Measurements from ENCODE around the gene NRXN3. TPM values are rescaled to one million over a fixed set of nuclear protein-coding genes. Genes with fewer than 3 reads are reported as not detected.

Gene NRXN3
- total and polyA plus RNA-seq, 2 experiments from 2014 or later: 1.0 to 1.8 TPM

DNA sequence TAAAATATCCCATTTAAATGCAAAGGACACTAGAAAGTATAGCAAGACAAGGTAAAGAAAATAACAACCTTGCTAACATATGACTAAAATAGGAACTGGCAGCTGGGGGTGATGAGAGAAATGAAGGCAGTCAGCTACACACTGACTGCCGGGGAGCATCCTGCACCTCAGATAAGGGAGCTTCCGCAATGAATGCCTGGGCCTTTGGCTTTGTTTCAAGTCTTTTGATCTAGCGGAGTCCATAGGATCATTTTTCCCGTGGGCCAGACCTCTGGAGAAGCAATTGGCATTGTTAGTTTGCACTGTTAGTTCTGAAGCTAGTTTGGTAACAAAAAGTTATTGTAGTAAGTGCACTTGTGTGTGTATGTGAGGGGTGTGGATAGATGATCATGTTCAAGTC, 1401.2 kb downstream of the NRXN3 start:
- peaks cover 38% of the 10 kb centered on the region for H3K4me1 Mint-ChIP-seq
- no peaks in the 10 kb centered on the region for H3K36me3 Mint-ChIP-seq (ENCODE audit: low read depth)
- no peak overlapping the region for H3K4me3 Mint-ChIP-seq
- H3K27ac Mint-ChIP-seq: no peak overlapping the region
- no peaks in the 10 kb centered on the region for H3F3A ChIP-seq (replicated peaks; ENCODE audit: low read depth)
- H3K4me3 ChIP-seq: no peak overlapping the region
- H2AFZ ChIP-seq: no peak overlapping the region
- no peak overlapping the region for H3K27ac ChIP-seq (ENCODE audit: low read depth)
- DNase-seq (ENCODE audit: low spot score) (no peak), ATAC-seq (no peak)
- H3K4me2 ChIP-seq: no peak overlapping the region
- no peaks in the 10 kb centered on the region for H3K27me3 Mint-ChIP-seq (ENCODE audit: insufficient read depth, low read depth, poor library complexity)
- H3K27me3 ChIP-seq (ENCODE audit: insufficient read depth): no peaks in the 10 kb centered on the region
- no peaks in the 10 kb centered on the region for H4K20me1 ChIP-seq (replicated peaks; ENCODE audit: insufficient read depth)
- peaks cover 12% of the 10 kb centered on the region for H3K4me1 ChIP-seq (ENCODE audit: insufficient read depth)
- no peaks in the 10 kb centered on the region for H3K9me3 Mint-ChIP-seq
- H3K36me3 ChIP-seq (ENCODE audit: insufficient read depth): no peaks in the 10 kb centered on the region
- H3K9me2 ChIP-seq (ENCODE audit: insufficient read depth): no peaks in the 10 kb centered on the region
- no peaks in the 10 kb centered on the region for H3K79me2 ChIP-seq (replicated peaks; ENCODE audit: insufficient read depth)
- no peak for TF ChIP-seq EZH2phosphoT487 (IDR thresholded peaks at IDR 0.05; ENCODE audit: unreplicated experiment)

DNA sequence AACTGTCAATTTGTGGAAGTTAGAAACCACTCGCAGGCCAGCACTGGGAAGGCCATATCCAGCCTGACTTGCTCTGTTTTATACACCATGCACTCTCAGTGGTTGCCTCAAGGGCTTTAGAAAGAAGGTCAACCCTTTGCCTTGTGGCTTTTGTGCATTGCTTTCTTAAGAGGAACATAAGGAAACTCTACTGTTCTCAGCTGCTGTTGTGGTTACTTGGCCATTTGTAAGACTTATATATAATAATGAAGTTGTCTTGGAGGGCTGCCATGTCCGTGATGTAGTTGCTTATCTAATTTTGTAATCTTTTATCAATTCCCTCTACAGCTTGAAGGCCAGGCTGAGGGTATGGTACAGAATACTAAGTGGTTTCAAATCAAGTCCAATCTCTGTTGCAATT, 1403.3 kb downstream of the NRXN3 start:
- Histone ChIP-seq H3F3A (replicated peaks; ENCODE audit: low read depth) (no peaks in the 10 kb centered on the region), H4K20me1 (replicated peaks; ENCODE audit: insufficient read depth) (no peaks in the 10 kb centered on the region), H3K36me3 (ENCODE audit: insufficient read depth) (no peaks in the 10 kb centered on the region), H3K9me2 (ENCODE audit: insufficient read depth) (no peaks in the 10 kb centered on the region), H2AFZ (no peak overlapping the region), H3K4me3 (no peak overlapping the region), H3K79me2 (replicated peaks; ENCODE audit: insufficient read depth) (no peaks in the 10 kb centered on the region), H3K4me1 (ENCODE audit: insufficient read depth) (peaks cover 10% of the 10 kb centered on the region), H3K27me3 (ENCODE audit: insufficient read depth) (no peaks in the 10 kb centered on the region), H3K4me2 (no peak overlapping the region), H3K27ac (ENCODE audit: low read depth) (no peak overlapping the region)
- Mint-ChIP-seq H3K4me1 (peaks cover 42% of the 10 kb centered on the region), H3K27ac (no peak overlapping the region), H3K36me3 (ENCODE audit: low read depth) (no peaks in the 10 kb centered on the region), H3K9me3 (no peaks in the 10 kb centered on the region), H3K27me3 (ENCODE audit: insufficient read depth, low read depth, poor library complexity) (no peaks in the 10 kb centered on the region), H3K4me3 (no peak overlapping the region)
- ATAC-seq: no peak
- TF ChIP-seq ZNF331 (CRISPR knock-in tag; IDR thresholded peaks at IDR 0.05; ENCODE audit: low read depth) (no peak), EZH2phosphoT487 (IDR thresholded peaks at IDR 0.05; ENCODE audit: unreplicated experiment) (no peak), EZH2 (IDR thresholded peaks at IDR 0.05; ENCODE audit: low read depth, unreplicated experiment) (no peak), STAT1 (IDR thresholded peaks at IDR 0.05; ENCODE audit: unreplicated experiment) (no peak), POLR2AphosphoS5 (IDR thresholded peaks at IDR 0.05; ENCODE audit: low read depth) (no peak), NANOG (IDR thresholded peaks at IDR 0.05; ENCODE audit: borderline replicate concordance) (no peak)
- DNase-seq (ENCODE audit: low spot score): no peak

DNA sequence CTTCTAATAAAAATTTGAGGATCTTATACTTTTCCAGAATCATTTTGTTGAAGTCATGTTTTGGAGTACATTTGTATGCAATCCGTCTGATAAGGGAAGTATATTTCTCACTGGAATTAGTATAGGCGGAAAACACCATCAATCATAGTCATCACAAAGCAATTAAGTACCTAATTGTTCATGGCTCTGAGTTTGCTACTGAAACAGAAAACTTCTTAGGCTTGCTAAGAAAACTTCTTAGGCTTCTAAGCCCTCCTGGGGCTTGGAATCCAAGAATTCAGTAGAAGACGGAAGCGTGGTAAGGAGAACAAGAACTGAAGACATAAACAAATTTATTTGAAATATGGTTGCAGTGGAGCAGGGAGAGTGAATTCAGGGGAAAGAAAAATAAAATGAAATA, 1404.9 kb downstream of the NRXN3 start:
- no peak overlapping the region for H3K27ac Mint-ChIP-seq
- H2AFZ ChIP-seq: no peak overlapping the region
- no peak overlapping the region for H3K4me2 ChIP-seq
- ATAC-seq (no peak), DNase-seq (ENCODE audit: low spot score) (no peak)
- H3K4me3 Mint-ChIP-seq: no peak overlapping the region
- H3K36me3 ChIP-seq (ENCODE audit: insufficient read depth): no peaks in the 10 kb centered on the region
- H3K9me2 ChIP-seq (ENCODE audit: insufficient read depth): no peaks in the 10 kb centered on the region
- TF ChIP-seq EZH2 (IDR thresholded peaks at IDR 0.05; ENCODE audit: low read depth, unreplicated experiment) (no peak), NANOG (IDR thresholded peaks at IDR 0.05; ENCODE audit: borderline replicate concordance) (no peak)
- TF ChIP-seq, protein P1, sequence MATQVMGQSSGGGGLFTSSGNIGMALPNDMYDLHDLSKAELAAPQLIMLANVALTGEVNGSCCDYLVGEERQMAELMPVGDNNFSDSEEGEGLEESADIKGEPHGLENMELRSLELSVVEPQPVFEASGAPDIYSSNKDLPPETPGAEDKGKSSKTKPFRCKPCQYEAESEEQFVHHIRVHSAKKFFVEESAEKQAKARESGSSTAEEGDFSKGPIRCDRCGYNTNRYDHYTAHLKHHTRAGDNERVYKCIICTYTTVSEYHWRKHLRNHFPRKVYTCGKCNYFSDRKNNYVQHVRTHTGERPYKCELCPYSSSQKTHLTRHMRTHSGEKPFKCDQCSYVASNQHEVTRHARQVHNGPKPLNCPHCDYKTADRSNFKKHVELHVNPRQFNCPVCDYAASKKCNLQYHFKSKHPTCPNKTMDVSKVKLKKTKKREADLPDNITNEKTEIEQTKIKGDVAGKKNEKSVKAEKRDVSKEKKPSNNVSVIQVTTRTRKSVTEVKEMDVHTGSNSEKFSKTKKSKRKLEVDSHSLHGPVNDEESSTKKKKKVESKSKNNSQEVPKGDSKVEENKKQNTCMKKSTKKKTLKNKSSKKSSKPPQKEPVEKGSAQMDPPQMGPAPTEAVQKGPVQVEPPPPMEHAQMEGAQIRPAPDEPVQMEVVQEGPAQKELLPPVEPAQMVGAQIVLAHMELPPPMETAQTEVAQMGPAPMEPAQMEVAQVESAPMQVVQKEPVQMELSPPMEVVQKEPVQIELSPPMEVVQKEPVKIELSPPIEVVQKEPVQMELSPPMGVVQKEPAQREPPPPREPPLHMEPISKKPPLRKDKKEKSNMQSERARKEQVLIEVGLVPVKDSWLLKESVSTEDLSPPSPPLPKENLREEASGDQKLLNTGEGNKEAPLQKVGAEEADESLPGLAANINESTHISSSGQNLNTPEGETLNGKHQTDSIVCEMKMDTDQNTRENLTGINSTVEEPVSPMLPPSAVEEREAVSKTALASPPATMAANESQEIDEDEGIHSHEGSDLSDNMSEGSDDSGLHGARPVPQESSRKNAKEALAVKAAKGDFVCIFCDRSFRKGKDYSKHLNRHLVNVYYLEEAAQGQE (IDR thresholded peaks at IDR 0.05; ENCODE audit: unreplicated experiment): no peak
- TF ChIP-seq, protein P2, sequence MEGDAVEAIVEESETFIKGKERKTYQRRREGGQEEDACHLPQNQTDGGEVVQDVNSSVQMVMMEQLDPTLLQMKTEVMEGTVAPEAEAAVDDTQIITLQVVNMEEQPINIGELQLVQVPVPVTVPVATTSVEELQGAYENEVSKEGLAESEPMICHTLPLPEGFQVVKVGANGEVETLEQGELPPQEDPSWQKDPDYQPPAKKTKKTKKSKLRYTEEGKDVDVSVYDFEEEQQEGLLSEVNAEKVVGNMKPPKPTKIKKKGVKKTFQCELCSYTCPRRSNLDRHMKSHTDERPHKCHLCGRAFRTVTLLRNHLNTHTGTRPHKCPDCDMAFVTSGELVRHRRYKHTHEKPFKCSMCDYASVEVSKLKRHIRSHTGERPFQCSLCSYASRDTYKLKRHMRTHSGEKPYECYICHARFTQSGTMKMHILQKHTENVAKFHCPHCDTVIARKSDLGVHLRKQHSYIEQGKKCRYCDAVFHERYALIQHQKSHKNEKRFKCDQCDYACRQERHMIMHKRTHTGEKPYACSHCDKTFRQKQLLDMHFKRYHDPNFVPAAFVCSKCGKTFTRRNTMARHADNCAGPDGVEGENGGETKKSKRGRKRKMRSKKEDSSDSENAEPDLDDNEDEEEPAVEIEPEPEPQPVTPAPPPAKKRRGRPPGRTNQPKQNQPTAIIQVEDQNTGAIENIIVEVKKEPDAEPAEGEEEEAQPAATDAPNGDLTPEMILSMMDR (conservative IDR thresholded peaks at IDR 0.05; ENCODE audit: low read depth in 2 of 2): no peak
- no peak overlapping the region for H3K4me3 ChIP-seq
- no peaks in the 10 kb centered on the region for H3K79me2 ChIP-seq (replicated peaks; ENCODE audit: insufficient read depth)
- H3K36me3 Mint-ChIP-seq (ENCODE audit: low read depth): no peaks in the 10 kb centered on the region
- H3K27me3 Mint-ChIP-seq (ENCODE audit: insufficient read depth, low read depth, poor library complexity): no peaks in the 10 kb centered on the region
- no peaks in the 10 kb centered on the region for H3K9me3 Mint-ChIP-seq
- no peaks in the 10 kb centered on the region for H3K27me3 ChIP-seq (ENCODE audit: insufficient read depth)
- 0 out of 2 replicates have a peak, but pooled peaks cover 4% of the 10 kb centered on the region for H3K4me1 ChIP-seq (ENCODE audit: insufficient read depth)
- no peak overlapping the region for H3K27ac ChIP-seq (ENCODE audit: low read depth)
- H4K20me1 ChIP-seq (replicated peaks; ENCODE audit: insufficient read depth): no peaks in the 10 kb centered on the region
- H3K4me1 Mint-ChIP-seq: peaks cover 34% of the 10 kb centered on the region
- H3F3A ChIP-seq (replicated peaks; ENCODE audit: low read depth): no peaks in the 10 kb centered on the region

Measured in GM23338 (cell line).